ENCODE data around the gene ZP1.

The ZP1 gene

GRCh38 chr11:60921259-60921658 is 53.9 kb downstream of the ZP1 start:
- no peak for DNase-seq (ENCODE audit: extremely low read depth in 1 of 2, low read depth in 1 of 2)

GRCh38 chr11:60921777-60922335 is 54.5 kb downstream of the ZP1 start:
- DNase-seq (ENCODE audit: extremely low read depth in 1 of 2, low read depth in 1 of 2): no peak

GRCh38 chr11:60922906-60923305 is 55.6 kb downstream of the ZP1 start:
- no peak for DNase-seq (ENCODE audit: extremely low read depth in 1 of 2, low read depth in 1 of 2)

DNA sequence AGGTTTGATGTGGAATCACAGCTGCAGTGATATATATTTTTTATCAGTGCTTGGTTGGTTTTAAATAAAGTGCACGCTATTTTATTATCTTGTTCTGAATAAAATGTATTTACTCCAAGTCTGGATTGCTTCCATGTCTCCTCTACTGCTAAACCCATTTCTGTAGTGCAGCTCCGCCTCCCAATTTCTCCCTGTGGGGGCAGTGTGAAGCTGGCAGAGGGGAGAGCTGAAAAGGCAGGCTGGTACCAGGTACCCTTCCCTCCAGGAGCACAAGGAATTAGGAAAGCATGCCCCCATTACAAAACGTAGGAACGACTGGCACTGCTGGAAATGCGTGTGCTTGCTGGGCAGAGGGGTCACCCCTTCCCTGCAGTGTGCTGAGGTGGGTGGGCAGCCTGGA is 56.0 kb downstream of the ZP1 start:
- no peak for DNase-seq (ENCODE audit: extremely low read depth in 1 of 2, low read depth in 1 of 2)

DNA sequence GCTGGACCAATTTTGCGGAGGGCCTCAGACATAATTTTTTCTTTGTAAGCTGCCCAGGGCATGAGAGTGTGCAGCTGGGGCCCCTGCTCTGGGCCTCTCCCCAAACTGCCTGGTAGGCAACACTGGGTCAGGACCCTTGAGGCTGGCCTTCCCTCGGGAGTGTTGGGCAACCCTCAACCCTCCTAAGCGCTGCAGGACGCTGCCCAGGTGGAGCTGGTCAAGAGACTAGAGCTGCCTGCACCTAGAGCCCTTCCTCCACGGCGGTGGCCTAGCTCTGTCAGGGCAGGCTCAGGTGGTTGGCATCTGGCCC is 56.4 kb downstream of the ZP1 start:
- DNase-seq (ENCODE audit: extremely low read depth in 1 of 2, low read depth in 1 of 2): no peak

- DNase-seq (ENCODE audit: extremely low read depth in 1 of 2, low read depth in 1 of 2): no peak
Observed at GRCh38 chr11:60924110-60924905, 57.0 kb downstream of the ZP1 start, which contains the start of gene TMEM132A. Gene TMEM132A (plus strand): TSS chr11:60924460. CDS start chr11:60924634, 174 bp downstream.
